Endothelial cell of umbilical vein (primary cell): ENCODE data around the gene ARSK.

Source experiments
- CTCF ChIP-seq, 2 donors: IDR thresholded peaks; 1 replicate in 1 of 2; 2 replicates in 1 of 2; pipeline ENCODE4 v1.5.1; 2011; ENCODE audit warnings: low read length in 2 of 2, mild to moderate bottlenecking in 2 of 2, moderate library complexity in 2 of 2, control low read depth in 1 of 2, inconsistent platforms in 1 of 2, low read depth in 1 of 2; ENCODE audit not compliant: insufficient read depth in 1 of 2; ENCODE audit errors: extremely low read depth in 1 of 2
- EZH2 ChIP-seq: IDR thresholded peaks from 2 replicates; pipeline ENCODE4 v1.6.1; 2012; ENCODE audit warnings: borderline replicate concordance, low read depth, mild to moderate bottlenecking, moderate library complexity, low read length, inconsistent platforms; ENCODE audit not compliant: severe bottlenecking
- FOS ChIP-seq: IDR thresholded peaks from 2 replicates; pipeline ENCODE4 v1.6.1; 2011; ENCODE audit warnings: mild to moderate bottlenecking, low read length, moderate library complexity, borderline replicate concordance; ENCODE audit not compliant: insufficient read depth
- GATA2 ChIP-seq: IDR thresholded peaks from 2 replicates; pipeline ENCODE4 v1.7.0; 2011; ENCODE audit warnings: low read depth, mild to moderate bottlenecking, moderate library complexity, mixed read lengths, low read length; ENCODE audit not compliant: insufficient read length, insufficient read depth
- JUN ChIP-seq: IDR thresholded peaks from 2 replicates; pipeline ENCODE4 v1.6.1; 2011; ENCODE audit warnings: borderline replicate concordance, low read depth; ENCODE audit not compliant: insufficient read length, insufficient read depth
- MAX ChIP-seq: IDR thresholded peaks from 2 replicates; pipeline ENCODE4 v1.6.1; 2011; ENCODE audit not compliant: insufficient read depth, insufficient read length
- MYC ChIP-seq: IDR thresholded peaks from one replicate; pipeline ENCODE4 v1.6.1; 2011; ENCODE audit warnings: mild to moderate bottlenecking, low read depth, low read length
- POLR2A ChIP-seq: IDR thresholded peaks from 2 replicates; pipeline ENCODE4 v1.6.1; 2012; ENCODE audit warnings: low read depth, mild to moderate bottlenecking, control low read depth, low read length
- POLR2AphosphoS5 ChIP-seq: IDR thresholded peaks from 2 replicates; pipeline ENCODE4 v1.6.1; 2012; ENCODE audit warnings: low read depth, mild to moderate bottlenecking, control low read depth, low read length, moderate library complexity; ENCODE audit not compliant: insufficient read depth

GRCh38 chr5:95620870-95621838, 66.3 kb downstream of the ARSK start:
- TF ChIP-seq CTCF (IDR thresholded peaks at IDR 0.05; ENCODE audit: extremely low read depth in 1 of 2, insufficient read depth in 1 of 2, low read depth in 1 of 2, low read length in 2 of 2) (no peak), POLR2AphosphoS5 (no peak), MAX (no peak), POLR2A (no peak), MYC (no peak), JUN (no peak), EZH2 (no peak), FOS (no peak), GATA2 (no peak)
